GM20431 (cell line): ENCODE results near the gene SYNC.

Source experiments
- in situ Hi-C: fragments of 300-500 bp; cut with MseI, MboI; formaldehyde crosslinking; loops from one replicate; pipeline ENCODE4 v1.15.0; 2020; ENCODE audit warnings: low sequenced_read_pairs; ENCODE audit not compliant: unreplicated experiment

Gene SYNC

DNA sequence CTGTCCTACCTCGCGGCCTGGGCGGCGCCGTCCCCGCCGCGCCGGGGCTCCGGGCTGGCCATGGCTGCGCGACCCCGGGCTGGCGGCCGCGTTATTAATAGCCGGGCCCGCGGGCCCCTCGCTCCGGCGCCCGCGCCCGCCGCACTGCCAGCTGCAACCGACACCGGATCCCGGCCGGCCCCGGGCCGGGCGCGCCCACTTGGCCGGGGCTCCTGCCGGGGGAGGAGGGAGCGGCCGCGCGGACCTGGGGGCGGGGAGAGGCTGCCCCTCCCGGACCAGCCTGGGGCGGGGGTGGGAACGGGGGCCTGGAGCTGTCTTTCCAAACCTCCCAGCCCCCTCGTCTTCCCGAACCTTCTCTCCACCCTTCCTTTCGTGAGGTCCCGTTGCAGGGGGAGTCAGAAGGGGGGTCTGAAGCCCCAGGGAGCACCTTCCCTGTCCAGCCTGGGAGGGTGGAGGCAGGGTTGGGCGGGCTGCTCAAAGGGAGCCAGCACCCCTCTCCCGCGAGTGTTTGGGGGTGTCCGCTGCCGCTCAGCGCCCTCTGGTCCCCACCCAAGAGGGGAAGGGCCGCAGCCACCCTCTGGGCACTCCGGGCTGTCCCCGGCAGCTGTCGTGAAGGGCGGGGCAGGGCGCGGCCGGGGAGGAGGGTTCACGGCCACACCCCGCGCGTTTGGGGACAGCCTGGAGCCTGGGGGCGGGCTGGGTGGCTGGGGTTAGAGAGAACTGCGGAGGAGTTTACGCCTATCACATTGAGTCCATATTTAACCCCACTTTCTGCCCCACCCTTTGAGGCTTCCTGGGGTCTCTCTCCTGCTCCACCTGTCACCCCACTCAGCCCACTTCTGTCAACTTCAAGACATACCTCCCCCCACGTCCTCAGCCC, at the start of gene SYNC:
Gene SYNC (minus strand): TSS at position 172 of the 880 bp plus-strand sequence. CDS start 110 bp downstream, at position 62.
- in situ Hi-C loops = no loop called here

DNA sequence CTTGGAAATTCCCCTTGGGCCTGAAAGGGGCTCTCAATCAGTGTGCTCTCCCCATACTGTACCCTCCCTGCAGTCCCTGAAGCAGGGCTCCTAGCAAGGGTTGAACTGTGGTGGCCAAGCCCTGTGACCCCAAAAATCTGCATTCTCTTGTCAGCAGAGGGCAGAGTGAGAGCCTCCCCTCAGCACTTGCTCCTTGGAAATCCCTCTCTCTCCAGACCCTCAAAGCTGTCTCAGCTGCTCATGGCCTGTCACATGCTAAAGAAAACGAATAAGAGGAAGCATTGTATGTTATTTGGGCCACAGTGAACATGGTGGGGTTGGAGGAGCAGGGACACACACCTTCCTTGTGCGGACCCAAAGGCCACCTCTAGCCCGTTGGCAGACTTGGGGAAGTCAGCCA, 47.2 kb upstream of the SYNC start:
- in situ Hi-C loops = no loop called here

DNA sequence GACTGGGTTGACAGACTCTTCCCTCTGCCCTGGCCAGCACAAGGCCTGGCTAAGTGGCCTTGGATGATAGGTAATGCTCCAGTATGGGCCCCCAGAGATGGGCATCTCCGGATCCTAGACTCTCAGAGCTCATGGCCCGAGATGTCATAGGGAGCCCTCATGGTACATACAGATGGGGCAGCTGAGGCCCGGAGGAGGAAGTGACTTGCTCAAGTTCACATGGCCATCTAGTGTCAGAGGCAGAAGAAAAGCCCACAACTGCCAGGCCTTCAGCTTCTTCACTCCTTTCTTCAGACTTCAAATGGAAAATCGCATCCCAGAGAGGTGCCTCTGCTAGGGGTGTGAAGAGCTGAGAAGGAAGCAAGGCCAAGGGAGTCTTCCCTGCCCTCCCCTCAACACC, 46.8 kb upstream of the SYNC start:
- in situ Hi-C loops = no loop called here

DNA sequence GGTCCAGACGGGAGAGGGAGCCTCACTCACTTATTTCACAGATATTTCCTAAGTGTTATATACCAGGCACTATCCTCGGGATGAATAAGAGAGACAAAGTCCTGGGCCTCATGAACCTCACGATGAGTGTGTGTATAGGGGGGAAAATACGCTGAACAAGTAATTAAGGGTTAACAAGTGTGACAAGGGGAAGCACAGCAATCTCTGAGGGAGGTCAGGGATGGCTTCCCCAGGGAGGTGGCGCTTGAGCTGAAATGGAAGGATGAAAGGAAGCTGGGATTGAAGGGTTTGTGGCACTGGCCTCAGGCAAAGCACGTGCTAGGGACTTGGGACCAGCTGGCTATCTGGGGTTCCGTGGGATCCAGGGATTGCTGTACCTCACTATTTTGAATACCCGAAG, 46.4 kb upstream of the SYNC start:
- in situ Hi-C loops = no loop called here

DNA sequence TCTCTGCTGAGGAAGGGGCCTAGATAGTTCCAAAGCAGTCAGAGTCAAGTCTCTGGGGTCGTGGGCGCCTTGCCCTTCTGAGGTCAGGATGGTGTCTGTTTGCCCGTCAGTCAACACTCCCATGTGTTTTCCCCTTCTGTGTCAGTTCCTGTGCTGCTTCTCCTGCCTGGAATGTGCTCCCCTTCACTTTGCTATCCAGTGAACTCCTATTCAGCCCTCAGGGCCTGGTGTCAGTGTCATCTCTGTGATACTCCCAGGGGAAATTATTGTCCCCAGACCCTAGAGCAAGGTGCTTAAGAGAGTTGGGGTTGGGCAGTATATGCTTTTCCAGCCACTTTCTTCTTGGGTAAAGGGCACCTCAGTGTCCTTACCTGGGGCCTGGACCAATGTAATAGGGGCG, 45.8 kb upstream of the SYNC start:
- in situ Hi-C loops = no loop called here

DNA sequence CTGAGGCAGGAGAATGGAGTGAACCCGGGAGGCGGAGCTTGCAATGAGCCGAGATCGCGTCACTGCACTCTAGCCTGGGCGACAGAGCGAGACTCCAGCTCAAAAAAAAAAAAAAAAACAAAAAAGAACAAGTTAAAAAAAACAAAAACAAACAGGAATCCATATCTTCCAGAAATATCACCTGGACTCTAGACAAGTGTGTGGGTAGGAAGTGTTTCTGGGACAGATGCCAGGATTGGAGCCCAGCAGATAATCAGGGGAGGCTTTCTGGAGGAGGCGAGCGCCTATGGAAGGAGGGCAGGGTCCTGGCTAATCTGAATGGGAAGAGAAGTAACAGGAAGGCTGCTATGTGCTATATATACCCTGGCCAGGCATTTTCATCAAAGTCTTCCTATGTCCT, 43.6 kb upstream of the SYNC start:
- in situ Hi-C loops = no loop called here

DNA sequence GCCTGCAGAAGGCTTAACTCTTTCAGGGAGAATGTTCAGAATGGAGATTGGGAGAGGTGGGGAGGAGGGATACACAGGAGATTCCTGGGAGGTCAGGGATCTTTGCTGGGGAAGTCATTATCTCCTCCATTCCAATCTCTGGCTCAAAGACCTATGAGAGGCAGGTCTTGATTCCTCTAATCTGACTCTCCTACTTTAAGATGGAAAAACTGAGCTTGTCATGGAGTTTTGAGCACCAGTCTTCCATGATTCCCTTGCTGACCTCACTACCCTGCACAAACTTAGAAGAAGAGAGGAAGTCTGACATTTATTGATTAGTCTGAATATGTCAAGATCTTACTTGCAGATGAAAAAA, 41.5 kb upstream of the SYNC start:
- in situ Hi-C loops = no loop called here

DNA sequence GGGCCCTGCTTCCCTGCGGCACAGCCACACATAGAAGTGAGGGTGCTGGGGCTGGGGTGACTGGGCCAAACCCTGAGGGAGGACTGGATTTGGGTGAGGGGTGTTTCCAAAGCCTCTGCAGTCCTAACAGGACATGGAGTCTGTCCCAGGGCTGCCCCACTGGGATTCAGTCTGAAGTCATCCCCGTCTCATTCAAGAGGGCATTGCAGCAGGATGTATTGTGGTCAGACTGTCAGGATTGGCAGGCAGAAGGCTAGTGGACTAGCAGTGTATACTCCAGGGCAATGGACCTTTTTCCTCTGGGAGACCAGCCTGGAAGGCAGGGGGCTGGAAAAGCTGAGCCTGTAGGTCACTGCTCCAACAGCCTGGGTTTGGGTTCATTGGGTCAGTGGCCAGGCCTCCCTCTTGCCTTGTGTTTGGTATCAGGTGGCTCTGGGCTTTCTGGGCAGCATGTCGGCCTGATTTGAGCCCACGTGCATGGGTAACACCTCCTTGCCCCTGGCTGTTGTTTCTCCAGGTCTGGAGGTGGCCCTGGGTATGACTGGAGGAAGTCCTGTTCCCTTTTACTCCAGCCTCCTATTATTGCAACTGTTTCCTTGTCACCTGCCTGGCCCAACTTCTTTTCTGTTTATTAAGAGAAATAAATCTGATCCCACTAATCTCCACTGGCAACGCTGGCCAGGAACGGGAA, 41.0 kb upstream of the SYNC start:
- in situ Hi-C loops = no loop called here

DNA sequence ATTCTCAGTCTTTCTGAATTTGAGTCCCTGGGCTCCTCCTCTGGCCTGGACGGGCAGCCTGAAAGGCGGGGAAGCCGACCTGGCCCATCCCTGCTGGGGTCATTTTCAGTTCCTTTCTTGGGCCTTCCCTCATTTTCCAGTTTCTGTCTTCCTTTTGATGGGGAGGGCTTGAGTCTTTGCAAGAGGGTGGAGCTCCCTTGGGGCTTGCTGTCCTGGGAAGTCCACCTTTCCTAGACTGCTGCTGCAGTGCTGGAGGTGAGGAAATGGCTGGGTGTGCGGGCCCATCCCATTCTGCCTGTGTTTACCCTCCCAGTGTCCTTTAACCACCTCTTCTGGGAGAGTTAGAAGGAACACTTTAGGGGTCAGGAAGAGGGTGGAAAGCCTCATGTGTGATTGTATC, 40.4 kb upstream of the SYNC start:
- in situ Hi-C loops = no loop called here

DNA sequence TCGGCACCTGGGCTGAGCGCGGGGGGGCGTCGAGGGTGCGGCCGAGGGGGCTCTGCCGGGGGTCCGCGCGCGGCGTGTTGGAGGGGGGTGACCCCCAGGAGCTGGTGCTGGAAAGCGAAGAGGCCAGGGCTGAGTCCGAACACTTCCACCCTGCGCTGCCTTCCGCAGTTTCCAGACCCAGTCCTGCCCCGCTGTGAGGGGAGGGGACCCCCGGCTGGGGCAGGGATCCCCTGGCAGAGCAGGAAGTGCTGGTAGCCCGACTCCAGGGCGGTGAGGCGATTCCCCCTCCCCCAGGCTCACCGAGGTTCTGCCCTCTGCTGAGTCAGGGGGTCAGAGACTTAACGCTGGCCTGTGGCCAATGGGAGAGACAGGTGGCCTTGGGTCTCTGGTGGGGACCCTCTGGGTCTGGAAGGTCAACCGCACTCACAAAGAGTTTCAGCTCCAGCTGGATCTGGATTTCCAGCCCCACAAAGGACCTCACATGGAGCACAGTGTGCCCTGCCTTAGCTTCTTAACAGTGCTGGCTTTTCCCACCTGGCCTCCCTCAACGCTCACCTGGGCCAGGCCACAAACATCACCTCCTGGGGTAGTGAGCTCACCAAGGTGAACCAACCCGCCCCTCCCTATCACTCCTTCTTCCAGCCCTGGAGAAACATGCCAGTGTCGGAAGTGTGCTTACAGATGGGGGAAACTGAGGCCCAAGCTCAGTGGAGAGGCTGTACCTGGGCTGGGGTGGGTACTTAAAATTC, 39.8 kb upstream of the SYNC start:
- in situ Hi-C loops = no loop called here

DNA sequence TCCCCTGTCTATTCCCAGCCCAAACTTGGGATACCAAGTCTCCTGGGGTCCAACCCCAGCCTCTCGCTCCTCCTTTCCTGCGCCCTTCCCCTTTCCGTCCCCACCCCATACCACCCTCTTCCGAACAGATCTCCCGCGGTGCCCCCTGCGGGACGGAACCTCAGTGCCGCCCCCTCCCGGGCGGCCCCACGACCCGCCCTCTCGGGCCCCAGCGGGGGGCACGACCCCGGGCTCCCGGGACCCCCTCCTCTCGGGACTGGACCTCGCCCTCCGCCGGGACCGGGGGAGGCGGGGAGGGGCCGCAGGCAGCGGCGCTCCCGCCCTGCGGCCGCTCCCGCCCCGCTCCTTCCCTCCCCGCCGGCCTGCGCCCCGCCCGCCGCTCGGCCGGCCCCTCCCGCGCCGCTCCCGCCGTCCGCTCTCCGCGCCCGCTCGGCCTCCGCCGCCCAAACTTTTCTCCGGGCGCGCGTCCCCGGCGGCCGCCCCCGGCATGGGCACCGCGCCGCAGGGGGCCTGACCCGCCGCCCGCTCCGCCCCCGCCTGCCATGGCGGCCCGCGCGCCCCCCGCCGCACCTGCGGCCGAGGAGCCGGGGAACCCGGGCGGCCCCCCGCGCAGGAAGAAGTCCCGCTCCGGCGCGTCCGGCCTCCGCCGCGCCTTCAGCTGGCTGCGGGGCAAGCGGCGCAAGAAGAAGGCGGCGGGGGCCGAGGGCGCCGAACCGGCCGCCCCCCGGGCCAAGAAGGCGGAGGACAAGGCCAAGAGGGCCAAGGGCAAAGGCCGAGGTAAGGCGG, 39.0 kb upstream of the SYNC start:
- in situ Hi-C loops = no loop called here

DNA sequence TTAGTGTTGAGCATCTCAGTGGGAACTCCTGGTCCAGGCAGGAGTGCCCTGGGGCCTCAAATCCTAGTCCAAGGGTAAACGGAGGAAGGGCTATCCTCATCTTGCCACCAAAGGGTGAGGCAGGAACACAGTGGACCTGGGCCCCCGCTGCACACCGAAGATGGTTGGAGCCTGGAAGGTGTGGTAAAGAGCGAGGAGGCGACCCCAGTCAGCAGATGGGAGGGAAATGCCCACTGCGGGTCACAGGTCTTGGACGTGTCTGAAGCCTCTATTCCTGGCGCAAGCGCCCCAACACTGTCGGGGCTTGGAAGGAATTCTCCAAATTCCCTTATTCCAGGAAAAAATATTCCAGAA, 38.5 kb upstream of the SYNC start:
- in situ Hi-C loops = no loop called here

DNA sequence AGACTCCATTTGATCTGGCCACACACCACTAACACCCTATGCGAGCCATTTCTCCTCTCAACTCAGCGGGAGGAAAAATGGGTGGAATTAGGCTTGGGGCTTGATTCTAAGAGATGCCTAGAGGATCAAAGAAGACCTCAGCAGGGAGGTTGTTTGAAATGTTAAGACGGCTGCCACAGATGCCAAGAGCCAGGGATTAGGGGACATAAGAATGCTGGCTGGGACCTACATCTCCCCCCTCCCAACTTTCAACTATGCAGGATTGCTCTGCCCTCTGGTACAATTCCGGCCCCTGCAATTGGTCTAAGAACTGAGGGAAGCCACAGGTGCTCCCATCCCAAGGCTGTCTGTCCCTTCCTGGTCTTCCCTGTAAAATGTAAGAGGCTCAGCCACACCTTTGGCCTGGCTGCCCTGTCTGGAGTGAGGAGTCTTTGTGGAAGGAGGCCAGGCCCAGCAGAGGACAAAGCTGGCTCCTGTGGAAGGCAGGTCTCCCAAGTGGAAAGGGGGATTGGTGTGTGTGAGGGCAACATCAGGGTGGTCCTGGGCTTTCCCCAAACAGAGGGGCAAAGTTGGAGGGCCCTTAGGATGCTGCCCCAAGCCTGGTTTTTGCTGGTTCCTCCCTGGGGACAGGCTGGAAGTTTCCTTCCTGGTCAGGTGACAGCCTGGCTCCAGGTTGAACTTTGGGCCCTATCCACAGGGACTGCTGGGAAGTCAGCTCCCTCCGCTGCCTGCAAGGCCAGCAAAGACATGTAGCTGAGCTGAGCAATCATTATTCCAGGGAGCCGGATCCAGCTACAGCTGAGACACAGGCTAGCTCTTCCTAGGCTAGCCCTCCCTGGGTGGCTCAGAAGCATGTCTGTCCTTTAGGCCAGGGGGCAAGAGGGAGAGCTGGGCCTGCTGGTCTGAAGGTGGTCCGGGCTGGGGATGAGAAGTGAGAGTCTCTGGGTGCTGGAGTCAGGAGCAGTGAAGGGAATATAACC, 34.5 kb upstream of the SYNC start:
- in situ Hi-C loops = no loop called here

DNA sequence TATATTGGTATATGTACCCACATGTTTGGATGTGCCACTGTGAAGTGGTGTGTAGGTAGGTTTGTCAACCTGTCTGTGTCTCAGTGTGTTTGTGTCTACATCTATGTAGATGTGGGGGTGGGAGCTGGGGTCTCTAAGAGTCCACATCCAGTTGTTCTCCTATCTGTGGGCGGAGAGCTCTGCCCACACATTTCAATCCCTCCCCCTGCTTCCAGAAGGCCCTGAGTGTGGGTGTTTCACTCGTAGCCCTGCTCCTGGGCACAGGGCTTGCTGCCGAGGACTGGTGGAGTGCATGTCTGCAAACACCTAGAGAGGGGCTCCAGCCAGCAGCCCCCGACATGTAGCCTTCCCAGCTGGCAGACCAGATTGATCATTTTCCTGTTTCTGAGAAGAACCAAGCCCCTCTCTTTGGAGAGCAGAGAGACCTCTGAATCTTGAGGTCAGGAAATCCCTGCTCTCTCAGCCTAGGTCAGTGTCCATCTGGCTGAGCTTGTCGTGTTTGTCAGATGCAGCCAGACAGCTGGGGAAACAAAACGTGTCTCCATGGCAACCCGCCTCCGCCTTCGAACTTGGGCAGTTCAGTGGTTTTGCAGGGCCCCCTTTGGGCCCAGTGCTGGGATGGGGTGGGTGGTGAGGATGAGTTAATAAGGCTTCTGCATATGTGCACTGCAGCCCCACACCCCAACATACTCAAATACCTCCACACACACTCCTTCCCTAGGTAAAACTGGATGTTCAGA, 31.2 kb upstream of the SYNC start:
- in situ Hi-C loops = no loop called here

DNA sequence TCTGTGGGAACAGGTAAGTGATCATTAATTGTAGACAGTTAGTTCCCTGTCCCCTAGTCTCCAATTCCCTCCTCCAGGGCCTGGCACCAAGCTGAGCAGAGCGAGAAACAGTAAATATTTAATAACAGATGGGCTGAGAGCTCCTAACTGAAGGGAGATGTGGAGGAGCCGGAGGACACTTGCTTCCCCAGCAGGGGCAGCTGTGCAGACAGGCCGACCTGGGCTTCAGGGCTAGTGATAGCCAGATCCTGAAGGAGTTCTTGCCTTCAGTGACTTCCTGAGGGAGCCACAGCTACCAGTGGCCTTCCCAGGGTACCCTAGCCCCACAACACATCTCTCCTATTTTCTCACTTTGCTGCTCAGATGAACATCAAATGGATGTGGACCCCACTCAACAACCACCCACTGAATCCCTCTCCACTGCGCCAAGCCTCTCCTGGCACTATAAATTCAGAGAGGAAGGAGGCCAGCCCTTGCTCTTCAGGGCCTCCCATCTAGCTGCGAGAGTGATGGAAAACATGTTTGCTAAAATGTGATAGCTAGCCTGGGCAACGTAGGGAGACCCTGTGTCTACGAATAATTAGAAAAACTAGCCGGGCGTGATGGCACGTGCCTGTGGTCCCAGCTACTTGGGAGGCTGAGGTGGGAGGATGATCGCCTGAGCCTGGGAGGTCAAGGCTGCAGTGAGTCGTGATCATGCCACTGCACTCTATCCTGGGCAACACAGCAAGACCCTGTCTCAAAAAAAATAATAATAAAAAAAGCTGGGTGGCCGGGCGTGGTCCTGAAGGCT, 26.9 kb upstream of the SYNC start:
- in situ Hi-C loops = no loop called here

DNA sequence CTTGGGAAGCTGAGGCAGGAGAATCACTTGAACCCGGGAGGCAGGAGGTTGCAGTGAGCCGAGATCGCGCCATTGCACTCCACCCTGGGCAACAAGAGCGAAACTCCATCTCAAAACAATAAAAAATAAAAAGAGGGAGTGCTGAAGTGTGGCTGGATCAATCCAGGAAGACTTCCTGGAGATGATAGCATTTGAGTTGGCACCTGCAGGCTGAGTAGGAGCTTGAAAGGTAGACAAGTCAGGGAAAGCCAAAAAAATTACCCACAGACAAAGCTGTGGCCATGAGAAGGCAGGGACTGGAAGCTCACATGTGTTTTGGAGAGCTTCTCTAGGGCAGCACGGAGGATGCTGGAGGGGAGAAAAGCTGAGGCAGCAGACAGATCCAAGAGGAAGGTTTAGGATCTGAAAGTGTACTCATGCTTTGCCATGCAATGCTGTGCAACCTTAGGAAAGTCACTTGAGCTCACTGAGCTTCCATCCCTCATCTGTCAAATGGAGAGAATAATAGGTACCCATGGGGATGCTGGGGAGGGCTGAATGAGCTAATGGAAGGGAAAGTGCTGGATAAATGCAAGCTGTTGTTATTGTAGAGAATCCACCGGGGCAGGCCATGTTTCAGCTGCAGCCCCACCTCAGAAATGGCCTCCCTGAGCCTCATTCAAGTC, 26.0 kb upstream of the SYNC start:
- in situ Hi-C loops = no loop called here

DNA sequence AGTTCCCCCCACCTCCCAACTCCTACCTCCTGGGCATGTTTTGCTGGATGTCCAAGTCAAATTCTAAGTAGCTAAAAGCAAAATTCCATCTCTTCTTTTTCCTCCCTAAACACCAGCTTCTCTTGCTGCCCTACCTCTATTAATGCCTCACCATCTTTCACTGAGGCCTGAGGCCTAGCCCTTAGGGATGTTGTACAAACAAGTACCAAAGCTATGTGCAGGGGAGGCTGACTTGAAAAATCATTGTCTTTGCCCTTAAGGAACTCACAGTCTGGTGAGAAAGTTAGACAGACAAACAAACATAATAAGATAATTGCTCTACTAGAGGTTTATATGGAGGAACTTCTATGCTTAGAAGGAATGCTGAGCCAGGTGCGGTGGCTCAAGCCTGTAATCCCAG, 25.3 kb upstream of the SYNC start:
- in situ Hi-C loops = no loop called here
